Endothelial cell of umbilical vein (primary cell): ENCODE results near the gene CKAP5.

Experiments used
- CTCF ChIP-seq, 2 donors: IDR thresholded peaks; 1 replicate in 1 of 2; 2 replicates in 1 of 2; pipeline ENCODE4 v1.5.1; 2011; ENCODE audit warnings: low read length in 2 of 2, mild to moderate bottlenecking in 2 of 2, moderate library complexity in 2 of 2, control low read depth in 1 of 2, inconsistent platforms in 1 of 2, low read depth in 1 of 2; ENCODE audit not compliant: insufficient read depth in 1 of 2; ENCODE audit errors: extremely low read depth in 1 of 2
- FOS ChIP-seq: IDR thresholded peaks from 2 replicates; pipeline ENCODE4 v1.6.1; 2011; ENCODE audit warnings: mild to moderate bottlenecking, low read length, moderate library complexity, borderline replicate concordance; ENCODE audit not compliant: insufficient read depth
- POLR2AphosphoS5 ChIP-seq: IDR thresholded peaks from 2 replicates; pipeline ENCODE4 v1.6.1; 2012; ENCODE audit warnings: low read depth, mild to moderate bottlenecking, control low read depth, low read length, moderate library complexity; ENCODE audit not compliant: insufficient read depth

- TF ChIP-seq POLR2AphosphoS5 (no peak), CTCF (IDR thresholded peaks at IDR 0.05; ENCODE audit: extremely low read depth in 1 of 2, insufficient read depth in 1 of 2, low read depth in 1 of 2, low read length in 2 of 2) (no peak), FOS (no peak)
These were observed 42.6 kb upstream of the CKAP5 start for GRCh38 chr11:46888636-46889035.
